ENCODE results near the gene POU3F1. TPM values are rescaled to one million over a fixed set of nuclear protein-coding genes. Genes with fewer than 3 reads are reported as not detected.

The POU3F1 gene
- total and polyA plus RNA-seq, 4 donors, result 0.04 to 0.20 (median 0.17) TPM

- WGBS, 2 donors, result 67 to 81% methylated on average over 2 of the region's 2 CpGs
- Histone ChIP-seq H3K9ac (ENCODE audit: insufficient read depth in 1 of 2, low read length in 2 of 2) (no peak overlapping the region), H3K4me3 (no peak overlapping the region), H3K9me3 (ENCODE audit: control insufficient read depth in 4 of 4, insufficient read depth in 3 of 4, low read length in 3 of 4) (peaks cover 0 to 4% (median 0%) of the 10 kb centered on the region in 4 donors), H3K4me1 (ENCODE audit: control insufficient read depth in 5 of 5, insufficient read depth in 5 of 5, low read length in 5 of 5) (peaks cover 0 to 4% (median 0%) of the 10 kb centered on the region in 5 donors), H3K36me3 (ENCODE audit: control insufficient read depth in 4 of 4, insufficient read depth in 4 of 4, low read length in 4 of 4) (no peaks in the 10 kb centered on the region), H3K27me3 (ENCODE audit: control insufficient read depth in 3 of 3, insufficient read depth in 3 of 3, low read length in 2 of 3) (peaks cover 0 to 14% (median 0%) of the 10 kb centered on the region in 3 donors), H3K27ac (ENCODE audit: low read depth in 1 of 2, low read length in 1 of 2) (no peak overlapping the region)
- TF ChIP-seq, protein P1, sequence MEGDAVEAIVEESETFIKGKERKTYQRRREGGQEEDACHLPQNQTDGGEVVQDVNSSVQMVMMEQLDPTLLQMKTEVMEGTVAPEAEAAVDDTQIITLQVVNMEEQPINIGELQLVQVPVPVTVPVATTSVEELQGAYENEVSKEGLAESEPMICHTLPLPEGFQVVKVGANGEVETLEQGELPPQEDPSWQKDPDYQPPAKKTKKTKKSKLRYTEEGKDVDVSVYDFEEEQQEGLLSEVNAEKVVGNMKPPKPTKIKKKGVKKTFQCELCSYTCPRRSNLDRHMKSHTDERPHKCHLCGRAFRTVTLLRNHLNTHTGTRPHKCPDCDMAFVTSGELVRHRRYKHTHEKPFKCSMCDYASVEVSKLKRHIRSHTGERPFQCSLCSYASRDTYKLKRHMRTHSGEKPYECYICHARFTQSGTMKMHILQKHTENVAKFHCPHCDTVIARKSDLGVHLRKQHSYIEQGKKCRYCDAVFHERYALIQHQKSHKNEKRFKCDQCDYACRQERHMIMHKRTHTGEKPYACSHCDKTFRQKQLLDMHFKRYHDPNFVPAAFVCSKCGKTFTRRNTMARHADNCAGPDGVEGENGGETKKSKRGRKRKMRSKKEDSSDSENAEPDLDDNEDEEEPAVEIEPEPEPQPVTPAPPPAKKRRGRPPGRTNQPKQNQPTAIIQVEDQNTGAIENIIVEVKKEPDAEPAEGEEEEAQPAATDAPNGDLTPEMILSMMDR (IDR thresholded peaks at IDR 0.05; ENCODE audit: control extremely low read depth, extremely low read depth), result no peak
- ATAC-seq (ENCODE audit: insufficient read depth, low FRiP score) (no peak), DNase-seq (no peak)
These were observed 26.3 kb upstream of the POU3F1 start for GRCh38 chr1:38072858-38073257.

- ATAC-seq (ENCODE audit: insufficient read depth, low FRiP score) (no peak), DNase-seq (peak; percentile 40 to 71 (median 51))
- H3K36me3 ChIP-seq (ENCODE audit: control insufficient read depth in 4 of 4, insufficient read depth in 4 of 4, low read length in 4 of 4), result no peaks in the 10 kb centered on the region
- WGBS, 2 donors, result 59 to 68% methylated on average over 10 of the region's 10 CpGs
- peaks cover 0 to 22% (median 0%) of the 10 kb centered on the region in 3 donors for H3K27me3 ChIP-seq (ENCODE audit: control insufficient read depth in 3 of 3, insufficient read depth in 3 of 3, low read length in 2 of 3)
- no peak overlapping the region for H3K9ac ChIP-seq (ENCODE audit: insufficient read depth in 1 of 2, low read length in 2 of 2)
- peaks cover 0 to 4% (median 0%) of the 10 kb centered on the region in 5 donors for H3K4me1 ChIP-seq (ENCODE audit: control insufficient read depth in 5 of 5, insufficient read depth in 5 of 5, low read length in 5 of 5)
- TF ChIP-seq, protein P1 (IDR thresholded peaks at IDR 0.05; ENCODE audit: control extremely low read depth, extremely low read depth), result no peak
- no peak overlapping the region for H3K4me3 ChIP-seq
- no peak overlapping the region for H3K27ac ChIP-seq (ENCODE audit: low read depth in 1 of 2, low read length in 1 of 2)
- H3K9me3 ChIP-seq (ENCODE audit: control insufficient read depth in 4 of 4, insufficient read depth in 3 of 4, low read length in 3 of 4), result peaks cover 0 to 4% (median 0%) of the 10 kb centered on the region in 4 donors
These were observed 25.0 kb upstream of the POU3F1 start for GRCh38 chr1:38071312-38072256.

DNA sequence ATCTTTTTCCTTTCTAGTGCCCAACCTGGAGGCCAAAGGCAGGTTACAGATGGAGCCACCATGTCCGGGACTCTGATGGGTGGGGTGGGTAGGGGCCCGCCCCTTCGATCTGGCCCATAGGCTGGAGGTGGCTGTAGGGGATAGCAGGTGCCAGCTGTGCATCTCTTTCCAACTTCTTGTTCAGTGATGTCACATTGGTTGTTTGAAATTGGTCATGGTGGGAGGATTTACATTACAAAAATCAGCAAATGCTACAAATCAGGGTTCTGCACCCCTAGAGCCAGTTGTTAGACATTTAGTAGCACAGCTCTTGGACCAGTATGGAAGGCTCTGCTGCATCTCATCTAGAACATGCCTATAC lies 22.4 kb upstream of the POU3F1 start:
- Histone ChIP-seq H3K36me3 (ENCODE audit: control insufficient read depth in 4 of 4, insufficient read depth in 4 of 4, low read length in 4 of 4) (no peaks in the 10 kb centered on the region), H3K27ac (ENCODE audit: low read depth in 1 of 2, low read length in 1 of 2) (no peak overlapping the region), H3K27me3 (ENCODE audit: control insufficient read depth in 3 of 3, insufficient read depth in 3 of 3, low read length in 2 of 3) (peaks cover 0 to 22% (median 0%) of the 10 kb centered on the region in 3 donors), H3K9ac (ENCODE audit: insufficient read depth in 1 of 2, low read length in 2 of 2) (no peak overlapping the region), H3K4me3 (no peak overlapping the region), H3K9me3 (ENCODE audit: control insufficient read depth in 4 of 4, insufficient read depth in 3 of 4, low read length in 3 of 4) (peaks cover 0 to 2% (median 0%) of the 10 kb centered on the region in 4 donors), H3K4me1 (ENCODE audit: control insufficient read depth in 5 of 5, insufficient read depth in 5 of 5, low read length in 5 of 5) (peaks cover 0 to 4% (median 0%) of the 10 kb centered on the region in 5 donors)
- DNase-seq (no peak), ATAC-seq (ENCODE audit: insufficient read depth, low FRiP score) (no peak)
- WGBS, 2 donors, result 83 to 93% methylated on average over 3 of the region's 3 CpGs
- TF ChIP-seq, protein P1 (IDR thresholded peaks at IDR 0.05; ENCODE audit: control extremely low read depth, extremely low read depth), result no peak

All from lung (tissue), 12 donors.